ENCODE measurements around the gene CCDC24. TPM values are rescaled to one million over a fixed set of nuclear protein-coding genes. Genes with fewer than 3 reads are reported as not detected.

CCDC24 gene
- total and polyA plus RNA-seq, 2 of the 13 experiments (the other 11 are each of a cell fraction or from before 2014, with no cell fraction given) = 1.4 to 2.9 TPM

DNA sequence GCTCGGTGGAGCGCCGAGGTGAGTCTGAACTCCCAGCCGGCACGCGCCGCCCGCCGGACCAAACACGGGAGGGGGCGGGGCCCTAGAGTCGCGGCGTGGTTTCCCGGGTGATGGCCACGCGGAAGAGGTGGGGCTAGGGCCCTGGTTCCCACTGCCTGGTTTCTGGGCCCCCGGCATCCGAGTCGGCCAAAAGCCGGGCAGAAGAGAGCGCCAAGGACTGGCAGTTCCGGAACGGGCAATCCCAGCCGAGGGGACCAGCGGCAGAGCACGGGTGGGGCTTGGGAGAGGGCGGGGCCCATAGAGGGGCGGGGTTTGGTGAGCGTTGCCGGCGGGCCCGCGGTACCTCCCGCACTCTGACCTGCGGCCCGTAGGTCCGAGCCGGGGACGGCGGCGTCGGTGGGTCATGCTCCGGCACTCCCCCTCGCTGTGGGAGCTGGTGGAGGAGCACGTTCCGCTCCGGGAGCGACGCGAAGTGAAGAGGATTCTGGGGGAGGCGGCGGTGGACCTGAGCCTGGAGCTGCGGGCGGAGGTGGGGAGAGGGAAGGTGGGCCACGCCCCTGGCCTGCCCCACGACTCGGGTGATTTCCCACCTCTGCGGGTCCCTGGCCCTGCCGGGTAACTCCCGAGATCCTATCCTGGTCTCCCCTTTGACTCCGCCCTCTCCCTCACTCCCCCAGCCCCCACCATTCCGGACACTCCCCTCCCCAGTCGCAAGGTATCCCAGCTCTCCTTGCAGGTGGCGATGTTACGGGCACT lies at the start of gene CCDC24 (continued):
- TF ChIP-seq ZNF607 (CRISPR knock-in tag; IDR thresholded peaks at IDR 0.05; ENCODE audit: borderline replicate concordance) = peak; percentile 89
- TF ChIP-seq ZFP90 (CRISPR knock-in tag; IDR thresholded peaks at IDR 0.05; ENCODE audit: borderline replicate concordance) = peak; percentile 40; the same call in 1 of the 2 replicates
- TF ChIP-seq RFX3 (CRISPR knock-in tag; IDR thresholded peaks at IDR 0.05) = peak; percentile 72
- peak; percentile 16; the same call in 1 of the 2 replicates for TF ChIP-seq ZNF670 (CRISPR knock-in tag; IDR thresholded peaks at IDR 0.05; ENCODE audit: borderline replicate concordance)
- TF ChIP-seq ZNF337 (CRISPR knock-in tag; IDR thresholded peaks at IDR 0.05; ENCODE audit: borderline replicate concordance, low read depth) = no peak
- no peak; the same call in 1 of the 2 replicates for TF ChIP-seq ZNF44 (CRISPR knock-in tag; IDR thresholded peaks at IDR 0.05)
- TF ChIP-seq E2F5 (CRISPR knock-in tag; conservative IDR thresholded peaks at IDR 0.05) = no peak
- TF ChIP-seq KLF12 (CRISPR knock-in tag; IDR thresholded peaks at IDR 0.05; ENCODE audit: borderline replicate concordance) = peak; percentile 48; the same call in 1 of the 2 replicates
- TF ChIP-seq FOXK2 (IDR thresholded peaks at IDR 0.05) = no peak
- TF ChIP-seq, protein P1, sequence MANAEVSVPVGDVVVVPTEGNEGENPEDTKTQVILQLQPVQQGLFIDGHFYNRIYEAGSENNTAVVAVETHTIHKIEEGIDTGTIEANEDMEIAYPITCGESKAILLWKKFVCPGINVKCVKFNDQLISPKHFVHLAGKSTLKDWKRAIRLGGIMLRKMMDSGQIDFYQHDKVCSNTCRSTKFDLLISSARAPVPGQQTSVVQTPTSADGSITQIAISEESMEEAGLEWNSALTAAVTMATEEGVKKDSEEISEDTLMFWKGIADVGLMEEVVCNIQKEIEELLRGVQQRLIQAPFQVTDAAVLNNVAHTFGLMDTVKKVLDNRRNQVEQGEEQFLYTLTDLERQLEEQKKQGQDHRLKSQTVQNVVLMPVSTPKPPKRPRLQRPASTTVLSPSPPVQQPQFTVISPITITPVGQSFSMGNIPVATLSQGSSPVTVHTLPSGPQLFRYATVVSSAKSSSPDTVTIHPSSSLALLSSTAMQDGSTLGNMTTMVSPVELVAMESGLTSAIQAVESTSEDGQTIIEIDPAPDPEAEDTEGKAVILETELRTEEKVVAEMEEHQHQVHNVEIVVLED (CRISPR knock-in tag; IDR thresholded peaks at IDR 0.05; ENCODE audit: borderline replicate concordance) = peak; percentile 68
- peak; percentile 80; the same call in 1 of the 2 replicates for TF ChIP-seq ZNF34 (CRISPR knock-in tag; IDR thresholded peaks at IDR 0.05; ENCODE audit: borderline replicate concordance)
- TF ChIP-seq PHF21A (CRISPR knock-in tag; IDR thresholded peaks at IDR 0.05) = peak; percentile 42; the same call in 1 of the 2 replicates
- peak; percentile 80 for TF ChIP-seq HDAC1 (CRISPR knock-in tag; IDR thresholded peaks at IDR 0.05)
- 0 out of 2 replicates have a peak, but pooled peaks have one; percentile 51 for TF ChIP-seq SNAPC2 (CRISPR knock-in tag; IDR thresholded peaks at IDR 0.05)
- TF ChIP-seq MTF1 (CRISPR knock-in tag; IDR thresholded peaks at IDR 0.05) = no peak
- TF ChIP-seq, protein P2, sequence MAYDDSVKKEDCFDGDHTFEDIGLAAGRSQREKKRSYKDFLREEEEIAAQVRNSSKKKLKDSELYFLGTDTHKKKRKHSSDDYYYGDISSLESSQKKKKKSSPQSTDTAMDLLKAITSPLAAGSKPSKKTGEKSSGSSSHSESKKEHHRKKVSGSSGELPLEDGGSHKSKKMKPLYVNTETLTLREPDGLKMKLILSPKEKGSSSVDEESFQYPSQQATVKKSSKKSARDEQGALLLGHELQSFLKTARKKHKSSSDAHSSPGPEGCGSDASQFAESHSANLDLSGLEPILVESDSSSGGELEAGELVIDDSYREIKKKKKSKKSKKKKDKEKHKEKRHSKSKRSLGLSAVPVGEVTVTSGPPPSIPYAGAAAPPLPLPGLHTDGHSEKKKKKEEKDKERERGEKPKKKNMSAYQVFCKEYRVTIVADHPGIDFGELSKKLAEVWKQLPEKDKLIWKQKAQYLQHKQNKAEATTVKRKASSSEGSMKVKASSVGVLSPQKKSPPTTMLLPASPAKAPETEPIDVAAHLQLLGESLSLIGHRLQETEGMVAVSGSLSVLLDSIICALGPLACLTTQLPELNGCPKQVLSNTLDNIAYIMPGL (CRISPR knock-in tag; IDR thresholded peaks at IDR 0.05; ENCODE audit: borderline replicate concordance in 1 of 2, low read depth in 1 of 2) = peak; percentile 52 to 82
- 0 out of 2 replicates have a peak, but pooled peaks have one; percentile 51 for TF ChIP-seq SALL2 (CRISPR knock-in tag; IDR thresholded peaks at IDR 0.05)
- peak; percentile 87; the same call in 1 of the 2 replicates for TF ChIP-seq ZNF383 (CRISPR knock-in tag; IDR thresholded peaks at IDR 0.05; ENCODE audit: borderline replicate concordance)
- TF ChIP-seq, protein P3, sequence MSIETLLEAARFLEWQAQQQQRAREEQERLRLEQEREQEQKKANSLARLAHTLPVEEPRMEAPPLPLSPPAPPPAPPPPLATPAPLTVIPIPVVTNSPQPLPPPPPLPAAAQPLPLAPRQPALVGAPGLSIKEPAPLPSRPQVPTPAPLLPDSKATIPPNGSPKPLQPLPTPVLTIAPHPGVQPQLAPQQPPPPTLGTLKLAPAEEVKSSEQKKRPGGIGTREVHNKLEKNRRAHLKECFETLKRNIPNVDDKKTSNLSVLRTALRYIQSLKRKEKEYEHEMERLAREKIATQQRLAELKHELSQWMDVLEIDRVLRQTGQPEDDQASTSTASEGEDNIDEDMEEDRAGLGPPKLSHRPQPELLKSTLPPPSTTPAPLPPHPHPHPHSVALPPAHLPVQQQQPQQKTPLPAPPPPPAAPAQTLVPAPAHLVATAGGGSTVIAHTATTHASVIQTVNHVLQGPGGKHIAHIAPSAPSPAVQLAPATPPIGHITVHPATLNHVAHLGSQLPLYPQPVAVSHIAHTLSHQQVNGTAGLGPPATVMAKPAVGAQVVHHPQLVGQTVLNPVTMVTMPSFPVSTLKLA (IDR thresholded peaks at IDR 0.05) = peak; percentile 66
- TF ChIP-seq PHF8 (CRISPR knock-in tag; IDR thresholded peaks at IDR 0.05) = peak; percentile 71
- TF ChIP-seq MAZ (IDR thresholded peaks at IDR 0.05; ENCODE audit: borderline replicate concordance, low read depth, low read length) = peak; percentile 29; the same call in 1 of the 2 replicates
- peak; percentile 70; the same call in 1 of the 2 replicates for TF ChIP-seq MAZ (CRISPR knock-in tag; IDR thresholded peaks at IDR 0.05; ENCODE audit: low read depth)
- TF ChIP-seq FOXA3 (CRISPR knock-in tag; IDR thresholded peaks at IDR 0.05) = no peak
- TF ChIP-seq ZNF879 (CRISPR knock-in tag; IDR thresholded peaks at IDR 0.05) = peak; percentile 74; the same call in 1 of the 2 replicates

All from HepG2 (cell line).